ENCODE data around the gene LGALS4. TPM values are rescaled to one million over a fixed set of nuclear protein-coding genes. Genes with fewer than 3 reads are reported as not detected.

LGALS4 gene
- total and polyA plus RNA-seq, 9 of the 15 experiments (the other 6 are each of a cell fraction or from before 2014, with no cell fraction given) = 0.08 to 1.1 (median 0.30) TPM; not detected in 3

GRCh38 chr19:38763795-38764220, 48.9 kb downstream of the LGALS4 start (continued):
- no peak for TF ChIP-seq CCAR2 (IDR thresholded peaks at IDR 0.05; ENCODE audit: low read depth, low read length)
- TF ChIP-seq MGA (IDR thresholded peaks at IDR 0.05) = no peak
- TF ChIP-seq ZNF778 (CRISPR knock-in tag; IDR thresholded peaks at IDR 0.05) = no peak
